Measurements from ENCODE around the gene PACSIN2. TPM values are rescaled to one million over a fixed set of nuclear protein-coding genes. Genes with fewer than 3 reads are reported as not detected.

Gene PACSIN2
- total and polyA plus RNA-seq, 4 donors, result 40.3 to 149 (median 84.0) TPM

DNA sequence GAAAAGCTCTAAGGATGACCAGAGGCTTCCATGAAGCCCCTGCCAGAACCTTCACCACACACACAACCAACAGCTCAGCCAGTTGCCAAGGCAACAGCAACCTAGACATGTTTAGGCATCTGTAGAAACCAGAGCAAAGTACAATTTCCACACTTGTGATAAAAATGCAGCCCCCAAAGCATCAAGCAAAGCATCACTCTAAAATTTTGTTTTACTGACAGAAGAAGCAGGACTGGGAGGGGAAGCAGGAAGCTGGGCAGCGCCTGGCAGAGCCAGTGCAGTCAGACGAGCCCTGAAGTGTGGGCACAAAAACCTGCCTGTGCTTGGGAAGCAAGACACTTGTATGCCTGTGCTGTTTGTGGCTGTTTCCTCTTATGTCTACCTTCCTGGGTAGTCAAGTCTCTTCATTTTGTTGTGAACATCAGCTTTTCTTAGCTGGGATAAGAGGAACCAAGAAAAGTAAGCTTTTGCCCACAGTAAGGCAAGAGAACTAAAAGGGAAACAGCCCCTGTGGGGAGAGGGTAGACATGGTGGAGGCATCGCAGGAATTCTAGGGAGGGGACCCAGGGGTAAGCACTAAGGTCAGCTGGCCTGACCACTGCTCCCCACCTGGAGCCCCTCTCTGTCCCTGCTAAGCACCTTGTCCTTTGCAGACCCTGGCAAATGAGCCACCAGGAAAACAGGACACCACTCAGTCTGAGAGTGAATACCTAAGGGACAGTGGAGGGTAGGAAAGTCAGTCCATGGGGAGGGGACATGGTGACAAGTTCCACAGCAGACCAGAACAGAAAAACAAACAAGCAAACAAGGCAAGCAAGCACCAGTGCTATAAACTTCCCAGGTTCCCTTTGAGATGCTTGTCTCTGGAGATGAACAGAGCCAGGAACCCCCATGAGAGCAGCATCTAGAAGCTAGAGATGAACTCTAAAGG lies 13.4 kb downstream of the PACSIN2 start:
- H3K9ac ChIP-seq (ENCODE audit: insufficient read depth in 1 of 2, low read length in 2 of 2), result no peak overlapping the region
- ATAC-seq (ENCODE audit: insufficient read depth, low FRiP score) (no peak), DNase-seq (no peak)
- H3K27me3 ChIP-seq (ENCODE audit: control insufficient read depth in 3 of 3, insufficient read depth in 3 of 3, low read length in 2 of 3), result no peaks in the 10 kb centered on the region
- H3K4me3 ChIP-seq, result no peak overlapping the region
- H3K9me3 ChIP-seq (ENCODE audit: control insufficient read depth in 4 of 4, insufficient read depth in 3 of 4, low read length in 3 of 4), result peaks cover 0 to 3% (median 0%) of the 10 kb centered on the region in 4 donors
- H3K27ac ChIP-seq (ENCODE audit: low read depth in 1 of 2, low read length in 1 of 2), result peak overlapping the region in 1 of 2 donors; percentile 86
- TF ChIP-seq CTCF (IDR thresholded peaks at IDR 0.05; ENCODE audit: control extremely low read depth, extremely low read depth), result no peak
- H3K36me3 ChIP-seq (ENCODE audit: control insufficient read depth in 4 of 4, insufficient read depth in 4 of 4, low read length in 4 of 4), result no peaks in the 10 kb centered on the region
- 18 to 24% methylated on average over 3 of the region's 3 CpGs for WGBS, 2 donors
- H3K4me1 ChIP-seq (ENCODE audit: control insufficient read depth in 5 of 5, insufficient read depth in 5 of 5, low read length in 5 of 5), result peaks cover 5 to 50% (median 15%) of the 10 kb centered on the region in 5 donors

- 67 to 71% methylated on average over 8 of the region's 8 CpGs for WGBS, 2 donors
- no peak for TF ChIP-seq CTCF (IDR thresholded peaks at IDR 0.05; ENCODE audit: control extremely low read depth, extremely low read depth)
- H3K4me3 ChIP-seq, result no peak overlapping the region
- peaks cover 7 to 47% (median 19%) of the 10 kb centered on the region in 5 donors for H3K4me1 ChIP-seq (ENCODE audit: control insufficient read depth in 5 of 5, insufficient read depth in 5 of 5, low read length in 5 of 5)
- peak overlapping the region in 1 of 2 donors; percentile 86 for H3K27ac ChIP-seq (ENCODE audit: low read depth in 1 of 2, low read length in 1 of 2)
- H3K36me3 ChIP-seq (ENCODE audit: control insufficient read depth in 4 of 4, insufficient read depth in 4 of 4, low read length in 4 of 4), result no peaks in the 10 kb centered on the region
- H3K9me3 ChIP-seq (ENCODE audit: control insufficient read depth in 4 of 4, insufficient read depth in 3 of 4, low read length in 3 of 4), result peaks cover 0 to 3% (median 0%) of the 10 kb centered on the region in 4 donors
- DNase-seq (no peak), ATAC-seq (ENCODE audit: insufficient read depth, low FRiP score) (no peak)
- no peak overlapping the region for H3K9ac ChIP-seq (ENCODE audit: insufficient read depth in 1 of 2, low read length in 2 of 2)
- no peaks in the 10 kb centered on the region for H3K27me3 ChIP-seq (ENCODE audit: control insufficient read depth in 3 of 3, insufficient read depth in 3 of 3, low read length in 2 of 3)
Measured at GRCh38 chr22:43000441-43001175, 14.3 kb downstream of the PACSIN2 start.

DNA sequence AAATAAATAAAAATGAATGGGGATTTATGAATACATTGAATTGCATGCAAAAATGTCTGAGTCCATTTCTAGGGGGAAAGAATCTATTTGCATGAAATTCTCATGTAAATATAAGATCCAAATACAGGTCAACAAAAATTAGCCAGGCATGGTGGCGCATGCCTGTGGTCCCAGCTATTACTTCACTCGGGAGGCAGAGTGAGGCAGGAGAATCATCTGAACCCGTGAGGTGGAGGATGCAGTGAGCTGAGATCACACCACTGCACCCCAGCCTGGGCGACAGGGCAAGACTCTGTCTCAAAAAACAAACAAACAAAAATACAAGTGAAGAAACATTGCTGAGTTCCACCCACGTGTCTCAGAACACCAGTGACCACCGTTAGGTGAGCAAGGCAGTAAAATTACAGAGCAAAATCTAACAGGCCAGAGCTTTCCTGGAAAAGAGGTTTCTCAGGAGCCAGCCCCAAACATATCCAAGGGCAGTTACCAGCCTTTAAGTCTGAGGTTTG lies 17.3 kb downstream of the PACSIN2 start:
- no peak for TF ChIP-seq CTCF (IDR thresholded peaks at IDR 0.05; ENCODE audit: control extremely low read depth, extremely low read depth)
- no peak overlapping the region for H3K4me3 ChIP-seq
- H3K27ac ChIP-seq (ENCODE audit: low read depth in 1 of 2, low read length in 1 of 2), result no peak overlapping the region
- no peaks in the 10 kb centered on the region for H3K36me3 ChIP-seq (ENCODE audit: control insufficient read depth in 4 of 4, insufficient read depth in 4 of 4, low read length in 4 of 4)
- H3K4me1 ChIP-seq (ENCODE audit: control insufficient read depth in 5 of 5, insufficient read depth in 5 of 5, low read length in 5 of 5), result peaks cover 32 to 50% (median 36%) of the 10 kb centered on the region in 5 donors
- H3K9me3 ChIP-seq (ENCODE audit: control insufficient read depth in 4 of 4, insufficient read depth in 3 of 4, low read length in 3 of 4), result peaks cover 0 to 3% (median 0%) of the 10 kb centered on the region in 4 donors
- no peak for DNase-seq
- no peak overlapping the region for H3K9ac ChIP-seq (ENCODE audit: insufficient read depth in 1 of 2, low read length in 2 of 2)
- WGBS, 2 donors, result 65 to 67% methylated on average over 6 of the region's 6 CpGs
- no peaks in the 10 kb centered on the region for H3K27me3 ChIP-seq (ENCODE audit: control insufficient read depth in 3 of 3, insufficient read depth in 3 of 3, low read length in 2 of 3)
- ATAC-seq (ENCODE audit: insufficient read depth, low FRiP score), result no peak
